ENCODE data around the gene GYG2. TPM values are rescaled to one million over a fixed set of nuclear protein-coding genes. Genes with fewer than 3 reads are reported as not detected.
"Not testable (repeated sequence)": the region's sequence is repeated elsewhere in the genome, so short reads cannot be mapped to it uniquely, and the experiment has no call there.

Gene GYG2
- total RNA-seq, 4 donors from 2014 or later, result 3.8 to 13.7 (median 8.5) TPM

- Histone ChIP-seq H3K27ac (peak overlapping the region in 1 of 4 donors; percentile 25), H3K27me3 (no peaks in the 10 kb centered on the region), H3K4me3 (peak overlapping the region; percentile 47 to 59), H3K9me3 (no peaks in the 10 kb centered on the region), H3K4me1 (no peaks in the 10 kb centered on the region), H3K36me3 (no peaks in the 10 kb centered on the region)
- TF ChIP-seq POLR2A (IDR thresholded peaks at IDR 0.05), result no peak
- TF ChIP-seq EP300 (IDR thresholded peaks at IDR 0.05), result no peak
- no peak for TF ChIP-seq CTCF (IDR thresholded peaks at IDR 0.05)
- 22 to 23% methylated on average over 9 of the region's 11 CpGs for WGBS, 2 donors (ENCODE audit: low coverage in 1 of 2)
- no peak for ATAC-seq
Measured at GRCh38 chrX:2889045-2889605, 60.4 kb downstream of the GYG2 start.

GRCh38 chrX:2889706-2890490 is 61.2 kb downstream of the GYG2 start:
- not testable (repeated sequence) for H3K9me3 ChIP-seq, H3K27me3 ChIP-seq, H3K36me3 ChIP-seq, H3K4me1 ChIP-seq, ATAC-seq
- TF ChIP-seq CTCF (IDR thresholded peaks at IDR 0.05), result peak in 1 of 4 experiments; percentile 42
- H3K27ac ChIP-seq, result peak overlapping the region in 1 of 4 donors; percentile 25
- WGBS, 2 donors (ENCODE audit: low coverage in 1 of 2), result 27 to 29% methylated on average over 3 to 4 of the region's 15 CpGs
- H3K4me3 ChIP-seq, result peak overlapping the region; percentile 47 to 59

GRCh38 chrX:2890536-2891460 is 62.1 kb downstream of the GYG2 start:
- 57 to 93% methylated on average over 2 to 3 of the region's 22 CpGs for WGBS, 2 donors (ENCODE audit: low coverage in 1 of 2)
- not testable (repeated sequence) for H3K27me3 ChIP-seq, H3K4me1 ChIP-seq, H3K27ac ChIP-seq, H3K4me3 ChIP-seq, H3K36me3 ChIP-seq, ATAC-seq, H3K9me3 ChIP-seq

GRCh38 chrX:2892816-2893215 is 64.1 kb downstream of the GYG2 start:
- 80 to 95% methylated on average over 3 of the region's 5 CpGs for WGBS, 2 donors (ENCODE audit: low coverage in 1 of 2)
- H3K27ac ChIP-seq, result no peak overlapping the region
- no peak overlapping the region for H3K4me3 ChIP-seq
- ATAC-seq, result no peak
- H3K9me3 ChIP-seq, result no peaks in the 10 kb centered on the region
- TF ChIP-seq EP300 (IDR thresholded peaks at IDR 0.05) (no peak), POLR2AphosphoS5 (IDR thresholded peaks at IDR 0.05) (no peak), CTCF (IDR thresholded peaks at IDR 0.05) (no peak), POLR2A (IDR thresholded peaks at IDR 0.05) (no peak)
- no peaks in the 10 kb centered on the region for H3K4me1 ChIP-seq
- no peaks in the 10 kb centered on the region for H3K36me3 ChIP-seq
- H3K27me3 ChIP-seq, result no peaks in the 10 kb centered on the region

GRCh38 chrX:2894885-2895292 is 66.2 kb downstream of the GYG2 start:
- Histone ChIP-seq H3K4me1 (no peaks in the 10 kb centered on the region), H3K36me3 (no peaks in the 10 kb centered on the region), H3K4me3 (no peak overlapping the region), H3K27me3 (no peaks in the 10 kb centered on the region), H3K9me3 (no peaks in the 10 kb centered on the region), H3K27ac (no peak overlapping the region)
- WGBS, 2 donors (ENCODE audit: low coverage in 1 of 2), result 49% methylated on average over 6 of the region's 9 CpGs; no CpG with 5 or more reads in 1 of the 2 donors
- TF ChIP-seq EP300 (IDR thresholded peaks at IDR 0.05) (no peak), POLR2A (IDR thresholded peaks at IDR 0.05) (no peak), POLR2AphosphoS5 (IDR thresholded peaks at IDR 0.05) (peak; percentile 19)
- ATAC-seq, result no peak

Measured in gastroesophageal sphincter (tissue), 4 donors.